GM18519 (cell line): ENCODE data around the gene SMIM14.
"Not testable (repeated sequence)": the region's sequence is repeated elsewhere in the genome, so short reads cannot be mapped to it uniquely, and the experiment has no call there.

ENCODE experiments used
- ATAC-seq: cut with Tn5 transposase; IDR thresholded peaks from one replicate; pipeline ENCODE4 v1.9.1; 2021; ENCODE audit warnings: mild to moderate bottlenecking, moderate library complexity; ENCODE audit not compliant: unreplicated experiment, low FRiP score

Gene SMIM14

GRCh38 chr4:39510348-39510929 lies 128.2 kb downstream of the SMIM14 start:
- ATAC-seq, result no peak

GRCh38 chr4:39505581-39505980 lies 133.1 kb downstream of the SMIM14 start:
- no peak for ATAC-seq

GRCh38 chr4:39504538-39504937 lies 134.1 kb downstream of the SMIM14 start:
- ATAC-seq, result no peak

- not testable (repeated sequence) for ATAC-seq
These were observed 136.0 kb downstream of the SMIM14 start for GRCh38 chr4:39502664-39503035.

GRCh38 chr4:39502019-39502663 lies 136.5 kb downstream of the SMIM14 start:
- no peak for ATAC-seq

GRCh38 chr4:39498727-39499020 lies 140.0 kb downstream of the SMIM14 start:
- no peak for ATAC-seq

- ATAC-seq, result no peak
These were observed 140.5 kb downstream of the SMIM14 start for GRCh38 chr4:39497909-39498726.
